Midbrain (tissue), 1 donor: ENCODE data around the gene SLC7A11.
"Not testable (repeated sequence)": the region's sequence is repeated elsewhere in the genome, so short reads cannot be mapped to it uniquely, and the experiment has no call there.

Source experiments
- DNase-seq: peaks from one replicate; lab custom pipeline; 2025; lab: John Stamatoyannopoulos, UW

The SLC7A11 gene

GRCh38 chr4:138242834-138243156 is 646 bp upstream of the SLC7A11 start:
- no peak for DNase-seq

- no peak for DNase-seq
Measured at GRCh38 chr4:138241281-138242075, 671 bp downstream of the SLC7A11 start.

- no peak for DNase-seq
Measured at GRCh38 chr4:138239491-138239890, 2.7 kb downstream of the SLC7A11 start.

- no peak for DNase-seq
Measured at GRCh38 chr4:138238521-138239292, 3.4 kb downstream of the SLC7A11 start.

- DNase-seq: not testable (repeated sequence)
Measured at GRCh38 chr4:138237132-138237531, 5.0 kb downstream of the SLC7A11 start.

- DNase-seq: no peak
Measured at GRCh38 chr4:138236037-138236436, 6.1 kb downstream of the SLC7A11 start.

GRCh38 chr4:138235419-138235952 is 6.7 kb downstream of the SLC7A11 start:
- DNase-seq: no peak

- DNase-seq: no peak
Measured at GRCh38 chr4:138234248-138234647, 7.9 kb downstream of the SLC7A11 start.

- no peak for DNase-seq
Measured at GRCh38 chr4:138233313-138234034, 8.7 kb downstream of the SLC7A11 start.

- no peak for DNase-seq
Measured at GRCh38 chr4:138232364-138232763, 9.8 kb downstream of the SLC7A11 start.

GRCh38 chr4:138230048-138230447 is 12.1 kb downstream of the SLC7A11 start:
- no peak for DNase-seq

- no peak for DNase-seq
Measured at GRCh38 chr4:138229160-138229559, 13.0 kb downstream of the SLC7A11 start.

- DNase-seq: no peak
Measured at GRCh38 chr4:138226351-138226750, 15.8 kb downstream of the SLC7A11 start.

- no peak for DNase-seq
Measured at GRCh38 chr4:138225477-138225876, 16.7 kb downstream of the SLC7A11 start.

GRCh38 chr4:138224614-138225013 is 17.5 kb downstream of the SLC7A11 start:
- DNase-seq: no peak

- DNase-seq: no peak
Measured at GRCh38 chr4:138223231-138223910, 18.8 kb downstream of the SLC7A11 start.

- peak; percentile 26 for DNase-seq
Measured at GRCh38 chr4:138222046-138222445, 20.1 kb downstream of the SLC7A11 start.

- no peak for DNase-seq
Measured at GRCh38 chr4:138218976-138219375, 23.2 kb downstream of the SLC7A11 start.

GRCh38 chr4:138217567-138217966 is 24.6 kb downstream of the SLC7A11 start:
- peak; percentile 69 for DNase-seq

- no peak for DNase-seq
Measured at GRCh38 chr4:138216272-138216867, 25.8 kb downstream of the SLC7A11 start.

GRCh38 chr4:138210576-138210975 is 31.6 kb downstream of the SLC7A11 start:
- DNase-seq: not testable (repeated sequence)
